ENCODE results near the gene SPIN2B. TPM values are rescaled to one million over a fixed set of nuclear protein-coding genes. Genes with fewer than 3 reads are reported as not detected.
"Not testable (repeated sequence)": the region's sequence is repeated elsewhere in the genome, so short reads cannot be mapped to it uniquely, and the experiment has no call there.

SPIN2B gene
- total RNA-seq, result 6.1 and 7.8 TPM in 2 replicates

GRCh38 chrX:57121162-57121755 lies at the start of gene SPIN2B:
TSS of gene SPIN2B (minus strand) at chrX:57121548.
- peak within 1 kb of the TSS; percentile 73 for H3K4me3 ChIP-seq (ENCODE audit: low read depth, low read length)
- DNase-seq (ENCODE audit: low read depth), result peak; percentile 77
- TF ChIP-seq CTCF (IDR thresholded peaks at IDR 0.05; ENCODE audit: insufficient read depth, low read depth, low read length), result no peak

- DNase-seq (ENCODE audit: low read depth), result peak; percentile 20
- no peak overlapping the region for H3K4me3 ChIP-seq (ENCODE audit: low read depth, low read length)
- TF ChIP-seq CTCF (IDR thresholded peaks at IDR 0.05; ENCODE audit: insufficient read depth, low read depth, low read length), result peak; percentile 47
Observed at GRCh38 chrX:57156397-57157049, 35.2 kb upstream of the SPIN2B start.

DNA sequence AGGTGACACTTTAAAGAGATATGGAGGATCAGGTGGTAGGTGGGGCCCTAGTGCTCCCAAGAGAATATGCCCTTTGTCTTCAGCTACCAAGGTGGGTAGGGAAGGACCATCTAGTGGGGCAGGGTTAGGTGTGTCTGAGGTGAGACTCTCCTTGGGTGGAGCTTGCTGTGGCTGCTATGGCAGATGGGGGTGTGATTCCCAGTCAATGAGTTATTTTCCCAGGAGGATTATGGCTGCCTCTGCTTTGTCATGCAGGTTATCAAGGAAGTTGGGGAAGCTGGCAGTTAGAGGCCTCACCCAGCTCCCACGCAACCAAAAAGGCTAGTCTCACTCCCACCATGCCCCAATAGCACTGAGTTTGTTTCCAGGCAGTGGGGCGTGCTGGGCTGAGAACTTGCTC lies 33.8 kb upstream of the SPIN2B start:
- no peak overlapping the region for H3K4me3 ChIP-seq (ENCODE audit: low read depth, low read length)
- TF ChIP-seq CTCF (IDR thresholded peaks at IDR 0.05; ENCODE audit: insufficient read depth, low read depth, low read length), result no peak
- no peak for DNase-seq (ENCODE audit: low read depth)

DNA sequence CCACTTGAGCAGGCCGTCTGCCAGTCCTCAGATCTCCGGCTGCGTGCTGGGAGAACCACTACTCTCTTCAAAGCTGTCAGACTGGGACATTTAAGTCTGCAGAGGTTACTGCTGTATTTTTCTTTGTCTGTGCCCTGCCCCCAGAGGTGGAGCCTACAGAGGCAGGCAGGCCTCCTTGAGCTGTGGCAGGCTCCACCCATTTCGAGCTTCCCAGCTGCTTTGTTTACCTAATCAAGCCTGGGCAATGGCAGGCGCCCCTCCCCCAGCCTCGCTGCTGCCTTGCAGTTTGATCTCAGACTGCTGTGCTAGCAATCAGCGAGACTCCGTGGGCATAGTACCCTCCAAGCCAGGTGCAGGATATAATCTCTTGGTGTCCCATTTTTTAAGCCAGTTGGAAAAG lies 30.9 kb upstream of the SPIN2B start:
- DNase-seq (ENCODE audit: low read depth); H3K4me3 ChIP-seq (ENCODE audit: low read depth, low read length): not testable (repeated sequence)

DNA sequence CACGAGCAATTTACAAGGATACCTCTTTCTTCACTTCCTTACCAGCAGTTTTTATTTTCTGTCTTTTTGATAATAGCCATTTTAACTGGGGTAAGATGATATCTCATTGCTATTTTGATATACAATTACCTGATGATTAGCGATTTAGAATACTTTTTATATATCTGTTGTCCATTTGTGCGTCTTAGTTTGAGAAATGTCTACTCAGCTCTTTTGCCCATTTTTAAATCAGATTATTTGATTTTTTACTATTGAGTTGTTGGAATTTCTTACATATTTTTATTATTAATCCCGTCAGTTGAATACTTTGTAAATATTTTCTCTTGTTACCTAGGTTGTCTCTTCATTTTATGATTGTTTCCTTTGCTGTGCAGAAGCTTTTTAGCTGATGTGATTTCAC lies 17.3 kb upstream of the SPIN2B start:
- DNase-seq (ENCODE audit: low read depth), result no peak
- H3K4me3 ChIP-seq (ENCODE audit: low read depth, low read length), result no peak overlapping the region
- no peak for TF ChIP-seq CTCF (IDR thresholded peaks at IDR 0.05; ENCODE audit: insufficient read depth, low read depth, low read length)

DNA sequence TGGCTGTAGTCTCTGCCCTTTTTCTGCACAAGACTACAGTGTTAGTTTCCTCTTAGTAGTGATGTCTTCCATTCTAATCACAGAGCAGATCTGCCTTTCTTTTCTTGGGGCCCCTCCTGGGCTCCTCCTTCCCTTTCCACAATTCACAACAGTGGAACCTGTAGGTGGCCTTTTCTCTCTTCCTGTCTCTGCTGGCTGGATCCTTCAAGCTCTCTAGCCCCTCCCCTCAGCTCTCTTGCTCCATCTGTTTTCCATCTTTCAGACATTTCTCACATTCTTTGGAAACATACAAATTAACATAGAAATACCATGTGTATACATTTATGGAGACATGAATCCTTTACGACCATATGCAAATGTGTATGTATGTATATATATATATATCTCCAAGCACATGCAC lies 16.2 kb upstream of the SPIN2B start:
- DNase-seq (ENCODE audit: low read depth), result peak; percentile 15
- no peak for TF ChIP-seq CTCF (IDR thresholded peaks at IDR 0.05; ENCODE audit: insufficient read depth, low read depth, low read length)
- H3K4me3 ChIP-seq (ENCODE audit: low read depth, low read length), result peak overlapping the region; percentile 38

- peak; percentile 3 for DNase-seq (ENCODE audit: low read depth)
- H3K4me3 ChIP-seq (ENCODE audit: low read depth, low read length), result peak within 1 kb of the TSS; percentile 38
Observed at GRCh38 chrX:57137073-57137472, 15.7 kb upstream of the SPIN2B start, which contains the start of gene SPIN2A. TSS of gene SPIN2A (minus strand) at chrX:57137397. CDS start at chrX:57136597, 800 bp downstream.

- not testable (repeated sequence) for DNase-seq (ENCODE audit: low read depth); H3K4me3 ChIP-seq (ENCODE audit: low read depth, low read length)
Observed at GRCh38 chrX:57136589-57136988, 15.2 kb upstream of the SPIN2B start.
